Uterus (tissue), 4 donors: ENCODE measurements around the gene GDI1. TPM values are rescaled to one million over a fixed set of nuclear protein-coding genes. Genes with fewer than 3 reads are reported as not detected.

Experiments
- DNase-seq, 2 donors: peaks; one replicate each; pipeline ENCODE4 v3.0.0-alpha.2; 2019 to 2020
- H3K27ac ChIP-seq, 2 donors: fragments of 200-600 bp; sonication (generic); 1 replicate in 1 of 2; 2 replicates in 1 of 2; pipeline ENCODE4 v1.5.1; 2016 to 2018
- H3K27me3 ChIP-seq, 2 donors: fragments of 200-600 bp; sonication (generic); one replicate each; pipeline ENCODE4 v1.5.1; 2018 to 2019; ENCODE audit warnings: control low read depth in 1 of 2
- H3K36me3 ChIP-seq, 2 donors: fragments of 200-600 bp; sonication (generic); one replicate each; pipeline ENCODE4 v1.5.1; 2019; ENCODE audit warnings: control low read depth in 1 of 2
- H3K4me1 ChIP-seq, 2 donors: fragments of 200-600 bp; sonication (generic); one replicate each; pipeline ENCODE4 v1.5.1; 2018 to 2019; ENCODE audit warnings: control low read depth in 1 of 2
- H3K4me3 ChIP-seq, 2 donors: fragments of 200-600 bp; sonication (generic); 1 replicate in 1 of 2; 2 replicates in 1 of 2; pipeline ENCODE4 v1.5.1; 2018 to 2019; ENCODE audit warnings: mild to moderate bottlenecking in 1 of 2
- H3K9me3 ChIP-seq, 2 donors: fragments of 200-600 bp; sonication (generic); one replicate each; pipeline ENCODE4 v1.5.1; 2019; ENCODE audit warnings: control low read depth in 1 of 2
- POLR2A ChIP-seq, 2 donors: fragments of 450-650 bp; IDR thresholded peaks; one replicate each; pipeline ENCODE4 v1.6.1; 2016; ENCODE audit warnings: antibody characterized with exemption in 2 of 2, mild to moderate bottlenecking in 1 of 2, moderate library complexity in 1 of 2
- intact Hi-C: fragments of 100-400 bp; cut with DNase I; formaldehyde crosslinking; loops from one replicate; pipeline ENCODE4 v1.15.1; 2023; ENCODE audit warnings: low total_unique reads
- total RNA-seq, 4 donors: library from RNA; depleted of rRNA in 3 of 4; stranded (reverse); fragments of >200 nt in 3 of 4; gene quantifications; one replicate each; pipeline versions ENCODE4 v1.1.0 to v1.2.4, GENCODE V29; 2014 to 2023
- TF ChIP-seq, protein P1 (sequence below), 4 experiments: fragments of 200-600 bp in 2 of 4; fragments of 450-650 bp in 2 of 4; sonication (generic) in 2 of 4; IDR thresholded peaks; one replicate each; pipeline ENCODE4 v1.5.1; 2016 to 2019; ENCODE audit warnings: antibody characterized with exemption in 4 of 4, mild to moderate bottlenecking in 2 of 4, moderate library complexity in 1 of 4
- donor health status: DM: yes; HTN: yes; CAD: no.

The GDI1 gene
- total RNA-seq, 4 donors from 2014 or later = 100.0 to 175 (median 135) TPM

DNA sequence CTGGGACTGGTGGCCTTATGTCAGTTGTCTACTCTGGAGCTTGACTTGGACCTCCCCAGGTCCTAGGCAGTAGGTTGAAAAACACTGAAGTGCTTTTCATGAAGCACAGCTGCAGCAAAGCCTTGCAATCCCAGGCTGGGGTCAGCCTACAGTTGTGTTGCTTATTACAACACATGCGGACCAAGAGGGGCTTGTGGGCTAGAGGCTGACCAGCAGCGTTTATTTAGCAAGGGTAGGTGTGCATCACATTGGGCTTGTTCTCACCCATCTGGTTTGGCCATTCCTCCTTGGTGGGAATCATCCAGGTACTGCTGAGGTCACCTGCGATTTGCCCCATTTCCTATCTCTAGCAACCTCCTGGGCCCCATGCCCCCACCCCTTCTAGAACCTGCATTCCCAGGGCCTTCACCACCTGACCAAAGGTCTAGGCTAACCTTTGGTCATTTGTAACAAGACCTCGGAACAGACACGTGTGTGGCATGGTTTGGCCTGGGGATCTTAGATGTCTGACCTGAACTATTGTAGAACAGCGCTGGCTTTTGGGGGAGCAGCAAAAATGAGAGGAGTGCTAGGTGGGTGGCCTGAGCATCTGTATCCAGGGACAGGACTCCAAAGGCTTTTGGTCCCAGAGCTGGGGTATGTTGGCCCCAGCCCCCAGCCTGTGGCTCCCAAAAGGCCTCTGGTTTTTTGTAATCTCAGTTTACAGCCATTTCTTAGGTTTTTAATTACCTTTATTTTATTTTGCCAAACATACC lies 35.7 kb upstream of the GDI1 start:
- Histone ChIP-seq H3K27me3 (no peaks in the 10 kb centered on the region), H3K9me3 (no peaks in the 10 kb centered on the region), H3K4me1 (no peaks in the 10 kb centered on the region), H3K36me3 (no peaks in the 10 kb centered on the region), H3K4me3 (no peak overlapping the region), H3K27ac (no peak overlapping the region)
- DNase-seq = no peak
- TF ChIP-seq POLR2A (IDR thresholded peaks at IDR 0.05) = no peak
- TF ChIP-seq, protein P1, sequence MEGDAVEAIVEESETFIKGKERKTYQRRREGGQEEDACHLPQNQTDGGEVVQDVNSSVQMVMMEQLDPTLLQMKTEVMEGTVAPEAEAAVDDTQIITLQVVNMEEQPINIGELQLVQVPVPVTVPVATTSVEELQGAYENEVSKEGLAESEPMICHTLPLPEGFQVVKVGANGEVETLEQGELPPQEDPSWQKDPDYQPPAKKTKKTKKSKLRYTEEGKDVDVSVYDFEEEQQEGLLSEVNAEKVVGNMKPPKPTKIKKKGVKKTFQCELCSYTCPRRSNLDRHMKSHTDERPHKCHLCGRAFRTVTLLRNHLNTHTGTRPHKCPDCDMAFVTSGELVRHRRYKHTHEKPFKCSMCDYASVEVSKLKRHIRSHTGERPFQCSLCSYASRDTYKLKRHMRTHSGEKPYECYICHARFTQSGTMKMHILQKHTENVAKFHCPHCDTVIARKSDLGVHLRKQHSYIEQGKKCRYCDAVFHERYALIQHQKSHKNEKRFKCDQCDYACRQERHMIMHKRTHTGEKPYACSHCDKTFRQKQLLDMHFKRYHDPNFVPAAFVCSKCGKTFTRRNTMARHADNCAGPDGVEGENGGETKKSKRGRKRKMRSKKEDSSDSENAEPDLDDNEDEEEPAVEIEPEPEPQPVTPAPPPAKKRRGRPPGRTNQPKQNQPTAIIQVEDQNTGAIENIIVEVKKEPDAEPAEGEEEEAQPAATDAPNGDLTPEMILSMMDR (IDR thresholded peaks at IDR 0.05) = no peak
- intact Hi-C loops = no loop called here

GRCh38 chrX:154401918-154402621 lies 34.9 kb upstream of the GDI1 start:
- Histone ChIP-seq H3K36me3 (no peaks in the 10 kb centered on the region), H3K4me3 (no peak overlapping the region), H3K4me1 (no peaks in the 10 kb centered on the region), H3K27ac (no peak overlapping the region), H3K9me3 (no peaks in the 10 kb centered on the region), H3K27me3 (no peaks in the 10 kb centered on the region)
- no peak for DNase-seq
- TF ChIP-seq POLR2A (IDR thresholded peaks at IDR 0.05) = no peak
- TF ChIP-seq, protein P1 (IDR thresholded peaks at IDR 0.05) = no peak
- intact Hi-C loops = no loop called here

GRCh38 chrX:154402622-154403127 lies 34.3 kb upstream of the GDI1 start:
- no peaks in the 10 kb centered on the region for H3K27me3 ChIP-seq
- intact Hi-C loops = no loop called here
- no peak for DNase-seq
- no peaks in the 10 kb centered on the region for H3K9me3 ChIP-seq
- H3K36me3 ChIP-seq = no peaks in the 10 kb centered on the region
- H3K4me3 ChIP-seq = no peak overlapping the region
- no peak for TF ChIP-seq POLR2A (IDR thresholded peaks at IDR 0.05)
- TF ChIP-seq, protein P1 (IDR thresholded peaks at IDR 0.05) = no peak
- no peak overlapping the region for H3K27ac ChIP-seq
- H3K4me1 ChIP-seq = no peaks in the 10 kb centered on the region

GRCh38 chrX:154403192-154403591 lies 33.8 kb upstream of the GDI1 start:
- intact Hi-C loops = no loop called here
- Histone ChIP-seq H3K27me3 (no peaks in the 10 kb centered on the region), H3K4me3 (no peak overlapping the region), H3K36me3 (no peaks in the 10 kb centered on the region), H3K9me3 (no peaks in the 10 kb centered on the region), H3K27ac (no peak overlapping the region), H3K4me1 (no peaks in the 10 kb centered on the region)
- TF ChIP-seq POLR2A (IDR thresholded peaks at IDR 0.05) = no peak
- TF ChIP-seq, protein P1 (IDR thresholded peaks at IDR 0.05) = no peak
- no peak for DNase-seq

DNA sequence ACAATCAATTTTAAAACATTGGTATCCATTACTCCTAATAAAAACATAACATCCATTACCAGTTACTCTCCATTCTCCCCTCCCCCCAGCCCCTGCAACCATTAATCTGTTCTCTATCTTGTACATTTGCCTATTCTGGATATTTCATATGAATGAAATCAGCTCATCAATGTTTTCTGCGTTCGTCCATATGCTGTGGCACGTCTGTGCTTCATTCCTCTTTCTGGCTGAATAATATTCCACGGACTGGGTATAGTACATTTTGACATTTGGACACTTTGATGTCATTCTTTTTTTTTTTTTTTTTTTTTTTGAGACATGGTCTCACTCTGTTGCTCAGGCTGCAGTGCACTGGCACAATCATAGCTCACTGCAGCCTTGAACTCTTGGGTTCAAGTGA lies 33.1 kb upstream of the GDI1 start:
- Histone ChIP-seq H3K4me1 (no peaks in the 10 kb centered on the region), H3K4me3 (no peak overlapping the region), H3K27me3 (no peaks in the 10 kb centered on the region), H3K27ac (no peak overlapping the region), H3K9me3 (no peaks in the 10 kb centered on the region), H3K36me3 (no peaks in the 10 kb centered on the region)
- DNase-seq = no peak
- TF ChIP-seq POLR2A (IDR thresholded peaks at IDR 0.05) = no peak
- TF ChIP-seq, protein P1 (IDR thresholded peaks at IDR 0.05) = no peak
- intact Hi-C loops = no loop called here
